ENCODE measurements around the gene RPL6.

Gene RPL6

DNA sequence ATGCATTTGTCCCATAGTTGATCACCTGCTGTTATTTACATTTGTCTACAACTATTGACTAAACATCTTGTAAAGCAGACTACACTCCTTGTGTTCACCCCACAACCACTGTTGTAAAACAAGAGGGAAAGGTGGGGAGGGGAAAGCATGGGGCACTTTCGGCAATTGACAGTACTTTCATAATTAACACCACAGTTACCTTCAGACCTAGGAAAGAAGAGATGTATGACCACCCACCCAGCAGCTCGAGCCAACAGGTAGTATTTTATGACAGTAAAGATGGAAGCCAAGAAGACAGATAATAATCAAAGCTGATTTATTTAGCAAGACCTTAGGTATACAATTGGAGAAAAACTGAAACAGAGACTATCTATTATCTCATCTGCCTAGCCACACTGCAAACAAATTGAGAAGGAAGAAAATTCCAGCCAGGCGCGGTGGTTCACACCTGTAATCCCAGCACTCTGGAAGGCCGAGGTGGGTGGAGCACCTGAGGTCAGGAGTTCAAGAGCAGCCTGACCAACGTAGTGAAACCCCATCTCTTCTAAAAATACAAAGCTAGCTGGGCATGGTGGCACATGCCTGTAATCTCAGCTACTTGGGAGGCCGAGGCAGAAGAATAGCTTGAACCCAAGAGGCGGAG lies 38.4 kb downstream of the RPL6 start:
- DNase-seq = no peak

DNA sequence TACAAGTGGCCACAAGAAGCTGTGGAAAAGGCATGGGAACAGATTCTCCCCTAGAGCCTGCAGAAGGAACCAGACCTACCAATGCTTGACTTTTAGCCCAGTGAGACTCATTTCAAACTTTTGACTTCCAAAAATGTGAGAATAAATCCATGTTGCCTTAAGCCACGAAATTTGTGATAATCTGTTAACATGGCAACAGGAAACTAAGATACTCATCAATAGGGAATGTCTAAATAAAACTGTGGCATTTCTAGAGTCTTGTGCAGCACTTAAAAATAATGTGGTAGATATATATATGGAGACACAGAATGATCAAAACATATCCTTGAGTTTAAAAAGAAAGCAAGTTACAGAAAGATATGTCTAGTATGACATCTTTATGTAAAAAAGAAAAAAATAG lies 39.2 kb downstream of the RPL6 start:
- no peak for DNase-seq

DNA sequence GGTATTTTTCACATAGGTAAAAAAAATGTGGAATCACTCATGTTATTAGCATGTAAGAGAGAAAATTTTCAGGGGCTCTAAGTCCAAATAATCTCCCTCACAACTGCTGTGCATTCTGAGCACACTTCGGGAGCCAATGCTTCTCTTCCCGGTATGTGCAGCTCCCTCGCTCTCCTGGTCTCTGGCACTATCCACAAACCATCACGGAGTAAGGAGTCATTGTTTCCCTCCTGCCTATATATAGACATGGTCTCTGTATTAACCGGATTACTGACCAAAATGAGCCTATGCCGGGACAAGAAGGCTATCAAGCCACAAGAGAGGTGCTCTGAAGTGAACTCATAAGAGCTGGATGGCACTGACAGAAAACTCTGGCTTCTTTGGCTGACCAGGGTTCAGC lies 40.5 kb downstream of the RPL6 start:
- DNase-seq = no peak

DNA sequence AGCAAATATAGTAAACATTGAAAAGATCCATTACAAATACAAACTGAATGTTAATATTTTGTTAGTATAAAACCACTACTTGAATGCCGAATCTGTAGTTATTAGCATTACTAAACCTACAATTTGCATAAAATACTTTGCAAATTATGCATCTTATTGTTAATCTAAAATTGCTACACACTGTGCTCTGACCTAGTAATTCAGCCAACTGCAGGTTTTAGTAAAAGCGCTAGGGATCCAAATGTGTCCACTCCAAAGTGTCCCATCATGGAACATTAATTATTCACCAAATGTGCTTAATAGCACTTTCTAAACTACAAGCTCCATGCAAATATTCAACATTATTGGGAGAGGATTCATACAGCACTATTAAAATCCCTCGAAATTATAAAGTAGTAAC lies 41.4 kb downstream of the RPL6 start:
- no peak for DNase-seq

DNA sequence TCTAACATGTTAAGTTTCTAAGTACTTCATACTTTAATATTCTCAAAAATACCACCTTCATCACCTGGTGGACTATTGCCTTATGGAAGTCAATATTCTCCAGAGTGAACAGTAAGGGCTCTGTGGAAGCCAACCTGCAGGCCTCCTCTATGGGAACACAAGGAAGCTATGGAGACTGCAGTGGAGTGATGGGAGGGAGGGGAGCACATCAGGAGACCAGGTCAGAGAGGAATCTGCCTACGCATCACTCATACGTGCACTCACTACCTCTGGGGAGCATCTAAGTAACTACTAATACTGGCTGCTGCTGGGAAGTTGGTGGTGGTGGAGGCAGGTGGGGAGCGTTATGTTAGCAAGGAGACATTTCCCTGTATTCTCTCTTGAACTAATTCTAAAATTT lies 47.1 kb downstream of the RPL6 start:
- DNase-seq = no peak

DNA sequence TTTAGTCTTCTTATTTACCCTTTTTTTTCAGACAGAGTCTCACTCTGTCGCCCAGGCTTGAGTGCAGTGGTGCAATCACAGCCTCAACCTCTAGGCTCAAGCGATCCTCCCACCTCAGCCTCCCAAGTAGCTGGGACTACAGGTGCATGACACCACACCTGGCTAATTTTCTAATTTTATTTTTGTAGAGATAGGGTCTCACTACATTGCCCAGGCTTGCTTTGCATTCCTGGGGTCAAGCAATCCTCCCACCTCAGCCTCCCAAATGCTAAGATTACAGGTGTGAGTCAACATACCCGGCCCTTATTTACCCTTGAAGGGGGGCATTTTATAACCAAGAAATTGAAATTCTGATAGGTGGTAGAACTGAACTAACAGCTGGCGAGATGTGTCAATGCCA lies 48.1 kb downstream of the RPL6 start:
- no peak for DNase-seq

DNA sequence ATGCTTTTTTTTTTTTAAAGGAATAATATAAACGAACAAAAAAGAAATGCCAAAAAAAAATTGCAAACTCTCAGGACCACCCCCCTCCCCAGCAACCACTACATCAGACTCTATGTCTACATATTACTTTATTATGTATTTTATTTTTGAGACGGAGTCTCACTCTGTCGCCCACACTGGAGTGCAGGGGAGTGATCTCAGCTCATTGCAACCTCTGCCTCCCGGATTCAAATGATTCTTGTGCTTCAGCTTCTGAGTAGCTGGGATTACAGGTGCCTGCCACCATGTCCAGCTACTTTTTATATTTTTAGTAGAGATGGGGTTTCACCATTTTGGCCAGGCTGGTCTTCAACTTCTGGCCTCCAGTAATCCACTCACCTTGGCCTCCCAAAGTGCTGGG lies 50.1 kb downstream of the RPL6 start:
- DNase-seq = no peak

DNA sequence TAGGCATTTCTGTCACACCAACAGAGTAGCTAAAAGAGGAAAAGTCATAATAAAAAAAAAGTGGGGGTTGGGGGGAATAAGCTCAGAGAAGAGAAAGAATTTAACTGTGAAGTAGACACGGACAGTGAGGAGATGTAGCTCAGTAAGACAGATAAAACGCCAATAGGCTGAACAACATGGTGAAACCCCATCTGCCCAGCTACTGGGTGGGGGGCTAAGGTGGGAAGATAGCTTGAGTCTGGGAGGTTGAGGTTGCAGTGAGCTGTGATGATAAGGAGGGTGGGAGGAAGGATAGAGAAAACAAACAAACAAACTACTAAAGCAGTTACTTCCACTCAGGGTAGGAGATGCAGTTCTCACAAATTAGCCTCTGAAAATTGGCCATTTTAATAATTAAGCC lies 52.2 kb downstream of the RPL6 start:
- no peak for DNase-seq
